Thoracic aorta (tissue), 2 donors: ENCODE results near the gene ADAMTS19. TPM values are rescaled to one million over a fixed set of nuclear protein-coding genes. Genes with fewer than 3 reads are reported as not detected.
A peak's percentile ranks its signal among the peaks of the same experiment; 100 is the strongest.

Experiments
- ATAC-seq: fragments of 150-250 bp; one replicate; pipeline ENCODE4 v1.8.0; 2017; ENCODE audit warnings: low read depth; ENCODE audit not compliant: insufficient number of reproducible peaks, low FRiP score
- DNase-seq: peaks from one replicate; pipeline ENCODE4 v3.0.0-alpha.2; 2020; ENCODE audit warnings: low spot score
- H3K27ac ChIP-seq, 2 donors: fragments of 200-600 bp; sonication (generic); 1 replicate in 1 of 2; 2 replicates in 1 of 2; pipeline ENCODE4 v1.5.1; 2016; ENCODE audit warnings: mild to moderate bottlenecking in 2 of 2, moderate library complexity in 2 of 2
- H3K27me3 ChIP-seq: fragments of 200-600 bp; sonication (generic); replicated peaks from 2 replicates; pipeline ENCODE4 v1.6.0; 2016; ENCODE audit warnings: mild to moderate bottlenecking; ENCODE audit not compliant: insufficient read depth
- H3K36me3 ChIP-seq: fragments of 200-600 bp; sonication (generic); one replicate; pipeline ENCODE4 v1.5.1; 2016
- H3K4me1 ChIP-seq, 2 donors: fragments of 200-600 bp; sonication (generic); 1 replicate in 1 of 2; 2 replicates in 1 of 2; pipeline versions ENCODE4 v1.5.1 to v1.6.0; 2016; ENCODE audit warnings: low read depth in 2 of 2, mild to moderate bottlenecking in 1 of 2; ENCODE audit not compliant: control insufficient read depth in 1 of 2
- H3K4me3 ChIP-seq: fragments of 200-600 bp; sonication (generic); 2 replicates; pipeline ENCODE4 v1.5.1; 2016; ENCODE audit warnings: mild to moderate bottlenecking
- H3K9me3 ChIP-seq: fragments of 200-600 bp; sonication (generic); 2 replicates; pipeline ENCODE4 v1.5.1; 2016
- total RNA-seq, 2 donors: library from RNA; depleted of rRNA; stranded (reverse); fragments of >200 nt; gene quantifications; one replicate each; pipeline versions ENCODE4 v1.1.0 to v1.2.3, GENCODE V29; 2016
- TF ChIP-seq, protein P1 (sequence below): fragments of 200-600 bp; sonication (generic); IDR thresholded peaks from one replicate; pipeline ENCODE4 v1.5.1; 2019; ENCODE audit warnings: antibody characterized with exemption

ADAMTS19 gene
- total RNA-seq, 2 donors from 2014 or later = 8.0 TPM; not detected in 1

DNA sequence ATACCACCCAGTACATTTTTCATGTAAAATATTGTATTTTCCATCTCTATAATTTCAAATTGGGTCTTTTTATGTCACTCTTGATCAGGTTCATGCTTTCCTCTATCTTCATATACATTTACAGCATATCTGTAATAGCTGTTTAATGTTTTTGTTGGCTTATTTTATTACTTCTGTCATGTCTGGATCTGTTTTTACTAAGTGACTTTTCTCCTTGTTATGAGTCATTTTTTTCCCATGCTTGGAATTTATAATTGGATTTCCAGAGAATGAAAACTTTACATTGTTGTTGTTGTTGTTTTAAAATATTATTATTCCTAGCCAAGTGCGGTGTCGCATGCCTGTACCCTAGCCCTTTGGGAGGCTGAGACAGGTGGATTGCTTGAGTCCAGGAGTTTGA lies 5.6 kb upstream of the ADAMTS19 start:
- H3K27me3 ChIP-seq = no peaks in the 10 kb centered on the region

DNA sequence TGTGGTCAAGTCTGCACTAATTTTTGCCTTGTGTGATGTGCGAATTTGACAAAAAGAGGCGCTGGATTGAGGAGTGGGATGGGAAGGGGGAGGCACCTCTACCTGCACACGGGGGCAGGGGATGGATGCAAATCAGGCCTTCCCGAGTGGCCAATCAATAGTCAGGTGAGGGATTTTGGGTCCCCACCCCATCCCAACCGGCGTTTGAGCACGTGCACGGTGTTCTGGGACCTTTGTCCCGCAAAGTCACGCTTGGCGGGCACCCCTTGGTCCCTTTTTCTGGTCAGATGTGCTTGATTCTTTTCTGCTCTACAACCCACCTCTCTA lies 685 bp upstream of the ADAMTS19 start:
- H3K9me3 ChIP-seq = no peaks in the 10 kb centered on the region
- ATAC-seq = no peak
- TF ChIP-seq, protein P1, sequence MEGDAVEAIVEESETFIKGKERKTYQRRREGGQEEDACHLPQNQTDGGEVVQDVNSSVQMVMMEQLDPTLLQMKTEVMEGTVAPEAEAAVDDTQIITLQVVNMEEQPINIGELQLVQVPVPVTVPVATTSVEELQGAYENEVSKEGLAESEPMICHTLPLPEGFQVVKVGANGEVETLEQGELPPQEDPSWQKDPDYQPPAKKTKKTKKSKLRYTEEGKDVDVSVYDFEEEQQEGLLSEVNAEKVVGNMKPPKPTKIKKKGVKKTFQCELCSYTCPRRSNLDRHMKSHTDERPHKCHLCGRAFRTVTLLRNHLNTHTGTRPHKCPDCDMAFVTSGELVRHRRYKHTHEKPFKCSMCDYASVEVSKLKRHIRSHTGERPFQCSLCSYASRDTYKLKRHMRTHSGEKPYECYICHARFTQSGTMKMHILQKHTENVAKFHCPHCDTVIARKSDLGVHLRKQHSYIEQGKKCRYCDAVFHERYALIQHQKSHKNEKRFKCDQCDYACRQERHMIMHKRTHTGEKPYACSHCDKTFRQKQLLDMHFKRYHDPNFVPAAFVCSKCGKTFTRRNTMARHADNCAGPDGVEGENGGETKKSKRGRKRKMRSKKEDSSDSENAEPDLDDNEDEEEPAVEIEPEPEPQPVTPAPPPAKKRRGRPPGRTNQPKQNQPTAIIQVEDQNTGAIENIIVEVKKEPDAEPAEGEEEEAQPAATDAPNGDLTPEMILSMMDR = no peak
- no peak for DNase-seq
- no peak overlapping the region for H3K27ac ChIP-seq
- H3K36me3 ChIP-seq = no peaks in the 10 kb centered on the region
- no peaks in the 10 kb centered on the region for H3K27me3 ChIP-seq
- no peaks in the 10 kb centered on the region for H3K4me1 ChIP-seq
- H3K4me3 ChIP-seq = peak overlapping the region; percentile 69

More for the DNA sequence above, 5.6 kb upstream of the ADAMTS19 start:
- Histone ChIP-seq H3K36me3 (no peaks in the 10 kb centered on the region), H3K9me3 (no peaks in the 10 kb centered on the region), H3K4me3 (no peak overlapping the region), H3K4me1 (no peaks in the 10 kb centered on the region), H3K27ac (no peak overlapping the region)
- DNase-seq (no peak), ATAC-seq (no peak)
- TF ChIP-seq, protein P1 = no peak

DNA sequence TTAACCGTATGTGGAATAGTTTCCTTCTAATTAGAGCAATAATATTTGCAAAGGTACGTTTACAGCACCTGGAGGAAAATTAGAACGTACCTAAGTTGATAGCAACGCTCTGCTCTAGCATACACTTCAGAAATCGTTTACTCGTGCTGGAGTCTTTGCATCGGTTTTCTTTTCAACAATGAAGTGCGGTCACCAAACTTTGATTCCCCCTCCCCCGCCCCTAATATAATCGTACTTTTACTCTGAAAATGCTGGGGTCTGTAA lies 506 bp downstream of the ADAMTS19 start:
- Histone ChIP-seq H3K4me1 (no peaks in the 10 kb centered on the region), H3K4me3 (peak overlapping the region; percentile 69), H3K9me3 (no peaks in the 10 kb centered on the region), H3K27me3 (no peaks in the 10 kb centered on the region), H3K27ac (no peak overlapping the region), H3K36me3 (no peaks in the 10 kb centered on the region)
- ATAC-seq (no peak), DNase-seq (no peak)
- TF ChIP-seq, protein P1 = no peak

DNA sequence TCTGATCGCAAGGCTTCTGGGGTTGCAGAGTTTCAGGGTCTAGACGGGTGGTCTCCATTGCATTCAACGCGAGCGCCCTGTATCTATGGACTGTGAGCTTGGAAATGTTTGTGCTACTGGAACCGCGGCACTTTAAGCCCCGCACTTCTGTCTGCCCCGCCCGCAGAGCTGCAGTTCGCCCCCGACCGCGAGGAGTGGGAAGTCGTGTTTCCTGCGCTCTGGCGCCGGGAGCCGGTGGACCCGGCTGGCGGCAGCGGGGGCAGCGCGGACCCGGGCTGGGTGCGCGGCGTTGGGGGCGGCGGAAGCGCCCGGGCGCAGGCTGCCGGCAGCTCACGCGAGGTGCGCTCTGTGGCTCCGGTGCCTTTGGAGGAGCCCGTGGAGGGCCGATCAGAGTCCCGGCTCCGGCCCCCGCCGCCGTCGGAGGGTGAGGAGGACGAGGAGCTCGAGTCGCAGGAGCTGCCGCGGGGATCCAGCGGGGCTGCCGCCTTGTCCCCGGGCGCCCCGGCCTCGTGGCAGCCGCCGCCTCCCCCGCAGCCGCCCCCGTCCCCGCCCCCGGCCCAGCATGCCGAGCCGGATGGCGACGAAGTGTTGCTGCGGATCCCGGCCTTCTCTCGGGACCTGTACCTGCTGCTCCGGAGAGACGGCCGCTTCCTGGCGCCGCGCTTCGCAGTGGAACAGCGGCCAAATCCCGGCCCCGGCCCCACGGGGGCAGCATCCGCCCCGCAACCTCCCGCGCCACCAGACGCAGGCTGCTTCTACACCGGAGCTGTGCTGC lies 1.0 kb downstream of the ADAMTS19 start:
- DNase-seq = no peak
- peak overlapping the region; percentile 69 for H3K4me3 ChIP-seq
- TF ChIP-seq, protein P1 = no peak
- no peak for ATAC-seq
- H3K36me3 ChIP-seq = no peaks in the 10 kb centered on the region
- no peaks in the 10 kb centered on the region for H3K9me3 ChIP-seq
- H3K27ac ChIP-seq = no peak overlapping the region
- H3K27me3 ChIP-seq = no peaks in the 10 kb centered on the region
- no peaks in the 10 kb centered on the region for H3K4me1 ChIP-seq

DNA sequence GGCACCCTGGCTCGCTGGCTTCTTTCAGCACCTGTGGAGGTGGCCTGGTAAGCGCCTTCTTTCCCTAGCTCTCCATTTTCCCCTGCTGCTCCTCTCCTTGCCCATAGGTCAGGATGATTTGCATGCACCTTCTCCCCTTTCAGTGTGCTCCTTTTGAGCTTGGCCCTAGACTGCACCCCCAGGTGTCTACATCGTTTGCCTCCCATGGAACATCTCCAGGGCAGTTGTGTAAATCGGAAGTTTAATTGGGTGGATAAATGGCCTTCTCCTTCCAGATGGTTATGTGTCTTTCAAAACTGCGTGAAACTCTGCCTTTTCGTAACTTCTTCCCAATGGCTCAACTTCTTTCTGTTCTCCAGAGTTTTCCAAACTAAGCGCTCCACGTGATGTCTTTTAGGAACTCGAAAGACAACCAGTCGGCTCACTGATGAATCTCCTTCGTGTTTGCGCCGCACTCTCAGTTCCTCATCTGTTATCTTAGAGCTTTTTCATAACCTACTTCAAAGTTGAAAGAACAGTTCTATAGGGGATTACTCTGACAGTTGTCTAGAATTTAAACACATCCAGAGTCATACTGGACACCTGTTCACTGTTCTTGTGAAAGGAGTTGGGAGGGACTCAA lies 1.7 kb downstream of the ADAMTS19 start:
- Histone ChIP-seq H3K36me3 (no peaks in the 10 kb centered on the region), H3K27me3 (no peaks in the 10 kb centered on the region), H3K4me1 (no peaks in the 10 kb centered on the region), H3K27ac (no peak overlapping the region), H3K4me3 (peak overlapping the region; percentile 69), H3K9me3 (no peaks in the 10 kb centered on the region)
- TF ChIP-seq, protein P1 = no peak
- DNase-seq (no peak), ATAC-seq (no peak)
